ENCODE measurements around the gene PIGT.

PIGT gene

DNA sequence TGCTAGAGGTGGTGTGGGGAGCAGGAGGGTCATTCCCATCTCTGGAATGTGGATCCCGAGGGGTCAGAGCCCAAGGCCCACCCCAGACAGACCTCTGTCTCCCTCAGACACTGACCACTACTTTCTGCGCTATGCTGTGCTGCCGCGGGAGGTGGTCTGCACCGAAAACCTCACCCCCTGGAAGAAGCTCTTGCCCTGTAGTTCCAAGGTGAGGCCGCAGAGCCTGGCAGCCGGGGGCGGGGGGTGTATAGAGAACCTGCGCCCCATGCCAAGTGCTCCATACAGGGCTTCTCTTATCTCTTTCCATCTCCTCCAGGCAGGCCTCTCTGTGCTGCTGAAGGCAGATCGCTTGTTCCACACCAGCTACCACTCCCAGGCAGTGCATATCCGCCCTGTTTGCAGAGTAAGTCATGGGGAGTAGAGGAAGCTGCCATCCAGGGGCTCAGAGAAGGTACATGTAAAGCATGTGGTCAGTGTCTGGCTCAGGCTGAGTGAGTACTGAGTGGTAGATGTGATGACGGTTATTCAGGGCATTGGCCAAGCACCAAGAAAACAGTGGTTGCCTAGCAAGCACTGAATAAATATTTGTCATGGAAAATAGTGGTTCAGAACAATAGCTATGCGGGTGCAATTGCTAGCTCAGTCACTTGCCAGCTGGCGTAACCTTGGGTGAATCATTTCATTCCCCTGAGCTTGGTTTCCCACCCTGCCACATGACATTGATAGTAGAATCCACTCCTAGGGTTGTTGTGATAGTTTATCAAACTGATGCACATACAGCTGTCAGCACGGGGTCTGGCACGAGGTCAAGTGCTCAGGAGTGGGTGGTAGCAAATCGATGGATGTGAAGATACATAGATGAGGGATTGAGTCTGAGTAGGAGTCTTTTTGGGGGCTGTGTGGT lies 3.5 kb downstream of the PIGT start:
- ATAC-seq (ENCODE audit: insufficient read depth, low read depth), result no peak
- H3K4me2 ChIP-seq (ENCODE audit: insufficient read depth, low read length), result no peak overlapping the region

GRCh38 chr20:45420125-45420524 lies 4.2 kb downstream of the PIGT start:
- H4K20me1 ChIP-seq (ENCODE audit: insufficient read depth, low read length), result peaks cover 13% of the 10 kb centered on the region; the same call in 1 of the 2 replicates
- DNase-seq, result no peak
- H3K36me3 ChIP-seq (ENCODE audit: insufficient read depth, low read length), result peaks cover 75% of the 10 kb centered on the region
- peaks cover 39% of the 10 kb centered on the region for H3K79me2 ChIP-seq (ENCODE audit: insufficient read depth, low read length)
- no peak overlapping the region for H3K27ac ChIP-seq (ENCODE audit: low read length)
- peaks cover 31% of the 10 kb centered on the region for H3K4me1 ChIP-seq (ENCODE audit: insufficient read depth, low read length)
- H2AFZ ChIP-seq (ENCODE audit: low read depth, low read length), result no peak overlapping the region
- ATAC-seq (ENCODE audit: insufficient read depth, low read depth), result no peak
- no peak for TF ChIP-seq EZH2 (IDR thresholded peaks at IDR 0.05; ENCODE audit: borderline replicate concordance, low read depth, low read length, severe bottlenecking)
- TF ChIP-seq CTCF (IDR thresholded peaks at IDR 0.05; ENCODE audit: borderline replicate concordance, extremely low read depth, low read length, poor library complexity, severe bottlenecking), result no peak
- no peaks in the 10 kb centered on the region for H3K9me3 ChIP-seq (ENCODE audit: insufficient read depth, low read length, severe bottlenecking)
- H3K27me3 ChIP-seq (ENCODE audit: insufficient read depth, low read length, poor library complexity), result no peaks in the 10 kb centered on the region
- no peak overlapping the region for H3K4me2 ChIP-seq (ENCODE audit: insufficient read depth, low read length)
- H3K9ac ChIP-seq (ENCODE audit: low read depth, low read length), result no peak overlapping the region
- H3K4me3 ChIP-seq (ENCODE audit: low read depth in 1 of 2, low read length in 2 of 2), result no peak overlapping the region

More for the DNA sequence above, 3.5 kb downstream of the PIGT start:
- no peak for DNase-seq
- Histone ChIP-seq H3K9me3 (ENCODE audit: insufficient read depth, low read length, severe bottlenecking) (no peaks in the 10 kb centered on the region), H3K27ac (ENCODE audit: low read length) (no peak overlapping the region), H3K79me2 (ENCODE audit: insufficient read depth, low read length) (peaks cover 39% of the 10 kb centered on the region), H3K9ac (ENCODE audit: low read depth, low read length) (no peak overlapping the region), H2AFZ (ENCODE audit: low read depth, low read length) (no peak overlapping the region), H4K20me1 (ENCODE audit: insufficient read depth, low read length) (peaks cover 13% of the 10 kb centered on the region; the same call in 1 of the 2 replicates), H3K4me3 (ENCODE audit: low read depth in 1 of 2, low read length in 2 of 2) (no peak overlapping the region), H3K27me3 (ENCODE audit: insufficient read depth, low read length, poor library complexity) (no peaks in the 10 kb centered on the region), H3K36me3 (ENCODE audit: insufficient read depth, low read length) (peaks cover 70% of the 10 kb centered on the region), H3K4me1 (ENCODE audit: insufficient read depth, low read length) (peaks cover 36% of the 10 kb centered on the region)
- TF ChIP-seq CTCF (IDR thresholded peaks at IDR 0.05; ENCODE audit: borderline replicate concordance, extremely low read depth, low read length, poor library complexity, severe bottlenecking) (no peak), EZH2 (IDR thresholded peaks at IDR 0.05; ENCODE audit: borderline replicate concordance, low read depth, low read length, severe bottlenecking) (no peak)

GRCh38 chr20:45423700-45424099 lies 7.8 kb downstream of the PIGT start:
- Histone ChIP-seq H4K20me1 (ENCODE audit: insufficient read depth, low read length) (peaks cover 6% of the 10 kb centered on the region; the same call in 1 of the 2 replicates), H3K9ac (ENCODE audit: low read depth, low read length) (no peak overlapping the region), H3K9me3 (ENCODE audit: insufficient read depth, low read length, severe bottlenecking) (no peaks in the 10 kb centered on the region), H3K4me3 (ENCODE audit: low read depth in 1 of 2, low read length in 2 of 2) (no peak overlapping the region), H3K36me3 (ENCODE audit: insufficient read depth, low read length) (peaks cover 75% of the 10 kb centered on the region), H3K4me1 (ENCODE audit: insufficient read depth, low read length) (peaks cover under 1% of the 10 kb centered on the region; the same call in 1 of the 2 replicates), H3K79me2 (ENCODE audit: insufficient read depth, low read length) (peaks cover 8% of the 10 kb centered on the region), H3K4me2 (ENCODE audit: insufficient read depth, low read length) (no peak overlapping the region), H2AFZ (ENCODE audit: low read depth, low read length) (no peak overlapping the region), H3K27ac (ENCODE audit: low read length) (no peak overlapping the region), H3K27me3 (ENCODE audit: insufficient read depth, low read length, poor library complexity) (no peaks in the 10 kb centered on the region)
- DNase-seq, result no peak
- no peak for ATAC-seq (ENCODE audit: insufficient read depth, low read depth)
- TF ChIP-seq CTCF (IDR thresholded peaks at IDR 0.05; ENCODE audit: borderline replicate concordance, extremely low read depth, low read length, poor library complexity, severe bottlenecking), result no peak
- TF ChIP-seq EZH2 (IDR thresholded peaks at IDR 0.05; ENCODE audit: borderline replicate concordance, low read depth, low read length, severe bottlenecking), result no peak

All from DND-41 (cell line).